SK-N-SH (cell line): ENCODE results near the gene BCL11B. TPM values are rescaled to one million over a fixed set of nuclear protein-coding genes. Genes with fewer than 3 reads are reported as not detected.
A peak's percentile ranks its signal among the peaks of the same experiment; 100 is the strongest.

Experiments
- CTCF ChIA-PET: fragments of 300-600, 350-600 bp; formaldehyde crosslinking; extraction: SDS; loops from one replicate; lab custom pipeline; 2021; lab: Yijun Ruan, JAX
- POLR2A ChIA-PET: fragments of 350-600 bp; sonication (Branson Sonifier 250); formaldehyde crosslinking; extraction: SDS; loops from one replicate; lab custom pipeline; 2020; ENCODE audit warnings: antibody characterized with exemption, inconsistent platforms; lab: Yijun Ruan, JAX
- DNase-seq: peaks from one replicate; pipeline ENCODE4 v3.0.0; 2012
- H2AFZ ChIP-seq: fragments of 200-600 bp; sonication (generic); 2 replicates; pipeline ENCODE4 v1.8.1; 2016; ENCODE audit warnings: antibody characterized with exemption, mild to moderate bottlenecking, low read depth
- H3F3A ChIP-seq: fragments of 200-600 bp; sonication (generic); replicated peaks from 2 replicates; pipeline ENCODE3; 2016; ENCODE audit warnings: antibody characterized with exemption, mild to moderate bottlenecking; ENCODE audit not compliant: insufficient read depth
- H3K27ac ChIP-seq, 2 experiments: fragments of 200-500 bp in 1 of 2; fragments of 200-600 bp in 1 of 2; sonication (Bioruptor generic) in 1 of 2; sonication (generic), shearing (Covaris generic) in 1 of 2; 2 replicates each; pipeline versions ENCODE4 v1.5.1 to v1.6.1; 2014 to 2016; ENCODE audit warnings: low read depth in 2 of 2, inconsistent platforms in 1 of 2, low read length in 1 of 2, mild to moderate bottlenecking in 1 of 2, mixed read lengths in 1 of 2
- H3K27me3 ChIP-seq: fragments of 200-600 bp; sonication (generic), shearing (Covaris generic); 2 replicates; pipeline ENCODE4 v1.6.1; 2016; ENCODE audit warnings: mixed run types; ENCODE audit not compliant: insufficient read depth
- H3K36me3 ChIP-seq, 2 experiments: fragments of 200-500 bp in 1 of 2; fragments of 200-600 bp in 1 of 2; sonication (Bioruptor generic) in 1 of 2; sonication (generic) in 1 of 2; replicated peaks in 1 of 2; 2 replicates each; pipeline versions ENCODE3 to v1.5.1; 2014 to 2016; ENCODE audit warnings: low read length in 1 of 2, mild to moderate bottlenecking in 1 of 2; ENCODE audit not compliant: insufficient read depth in 2 of 2, control insufficient read depth in 1 of 2
- H3K4me1 ChIP-seq, 2 experiments: fragments of 200-500 bp in 1 of 2; fragments of 200-600 bp in 1 of 2; sonication (Bioruptor generic) in 1 of 2; sonication (generic), shearing (Covaris generic) in 1 of 2; 2 replicates each; pipeline versions ENCODE4 v1.5.1 to v1.6.1; 2014 to 2016; ENCODE audit warnings: low read depth in 1 of 2, low read length in 1 of 2, mixed run types in 1 of 2; ENCODE audit not compliant: insufficient read depth in 2 of 2, control insufficient read depth in 1 of 2
- H3K4me2 ChIP-seq: fragments of 200-600 bp; sonication (generic), shearing (Covaris generic); 2 replicates; pipeline ENCODE4 v1.6.1; 2017; ENCODE audit warnings: mixed run types
- H3K4me3 ChIP-seq, 2 experiments: fragments of 200-500 bp in 1 of 2; fragments of 200-600 bp in 1 of 2; sonication (Bioruptor generic) in 1 of 2; sonication (generic), shearing (Covaris generic) in 1 of 2; 2 replicates each; pipeline versions ENCODE4 v1.5.1 to v1.8.1; 2014 to 2016; ENCODE audit warnings: low read depth in 2 of 2, inconsistent platforms in 1 of 2, low read length in 1 of 2, mild to moderate bottlenecking in 1 of 2, mixed read lengths in 1 of 2, moderate library complexity in 1 of 2
- H3K79me2 ChIP-seq: fragments of 200-600 bp; sonication (generic); 2 replicates; pipeline ENCODE4 v1.8.1; 2017; ENCODE audit warnings: mild to moderate bottlenecking; ENCODE audit not compliant: insufficient read depth
- H3K9ac ChIP-seq: fragments of 200-600 bp; sonication (generic); 2 replicates; pipeline ENCODE4 v1.6.1; 2017; ENCODE audit warnings: mixed run types
- H3K9me2 ChIP-seq: fragments of 200-600 bp; sonication (generic); 2 replicates; pipeline ENCODE4 v1.6.1; 2017; ENCODE audit warnings: mixed run types
- H3K9me3 ChIP-seq: fragments of 200-600 bp; sonication (generic); 2 replicates; pipeline ENCODE4 v1.6.1; 2017; ENCODE audit warnings: mixed run types, mild to moderate bottlenecking, moderate library complexity
- H4K20me1 ChIP-seq: fragments of 200-600 bp; sonication (generic); 2 replicates; pipeline ENCODE4 v1.6.1; 2017; ENCODE audit warnings: mild to moderate bottlenecking, mixed run types; ENCODE audit not compliant: insufficient read depth
- CHD2 ChIP-seq: fragments of 150-350 bp; IDR thresholded peaks from 2 replicates; pipeline ENCODE4 v1.6.1; 2018; ENCODE audit warnings: low read length; ENCODE audit not compliant: partially characterized antibody
- ELF1 ChIP-seq: IDR thresholded peaks from 2 replicates; pipeline ENCODE4 v1.4.0; 2012
- EP300 ChIP-seq, 2 experiments: IDR thresholded peaks; 2 replicates each; pipeline versions ENCODE4 v1.4.0 to v1.6.1; 2012; ENCODE audit warnings: borderline replicate concordance in 1 of 2, low read depth in 1 of 2, low read length in 1 of 2
- FOXJ3 ChIP-seq: sonication (generic); formaldehyde crosslinking; IDR thresholded peaks from 2 replicates; pipeline ENCODE4 v1.5.1; 2020; ENCODE audit warnings: mild to moderate bottlenecking, missing genetic modification reagents
- FOXM1 ChIP-seq: IDR thresholded peaks from 2 replicates; pipeline ENCODE4 v1.4.0; 2012; ENCODE audit warnings: low read depth, mild to moderate bottlenecking
- MAX ChIP-seq: IDR thresholded peaks from 2 replicates; pipeline ENCODE4 v1.4.0; 2012; ENCODE audit warnings: low read depth
- MXI1 ChIP-seq: IDR thresholded peaks from 2 replicates; pipeline ENCODE4 v1.6.1; 2012; ENCODE audit warnings: mild to moderate bottlenecking, low read depth, low read length, improper control_type of control experiment
- NFIC ChIP-seq: IDR thresholded peaks from 2 replicates; pipeline ENCODE4 v1.4.0; 2012; ENCODE audit warnings: borderline replicate concordance
- NRF1 ChIP-seq: IDR thresholded peaks from 2 replicates; pipeline ENCODE4 v1.6.1; 2012; ENCODE audit warnings: low read depth, mild to moderate bottlenecking, low read length
- RAD21 ChIP-seq: IDR thresholded peaks from 2 replicates; pipeline ENCODE4 v1.6.1; 2012; ENCODE audit warnings: mild to moderate bottlenecking, low read length
- RCOR1 ChIP-seq: fragments of 150-350 bp; IDR thresholded peaks from 2 replicates; pipeline ENCODE4 v1.6.1; 2017; ENCODE audit warnings: antibody characterized with exemption, low read length
- RXRA ChIP-seq: IDR thresholded peaks from 2 replicates; pipeline ENCODE4 v1.4.0; 2012; ENCODE audit warnings: low read depth, mild to moderate bottlenecking, borderline replicate concordance
- SIN3A ChIP-seq: IDR thresholded peaks from 2 replicates; pipeline ENCODE4 v1.6.1; 2012; ENCODE audit warnings: low read depth, mild to moderate bottlenecking, low read length, moderate library complexity, borderline replicate concordance
- SMC3 ChIP-seq: IDR thresholded peaks from 2 replicates; pipeline ENCODE4 v1.6.1; 2012; ENCODE audit warnings: low read depth, low read length, improper control_type of control experiment
- TAF1 ChIP-seq: IDR thresholded peaks from 2 replicates; pipeline ENCODE4 v1.6.1; 2012; ENCODE audit warnings: low read depth, mild to moderate bottlenecking, low read length, moderate library complexity, borderline replicate concordance
- YY1 ChIP-seq: IDR thresholded peaks from 2 replicates; pipeline ENCODE4 v1.4.0; 2012; ENCODE audit warnings: low read depth, mild to moderate bottlenecking
- WGBS: methylation state at CpG from one replicate; pipeline ENCODE4 v1.1.6; 2017; ENCODE audit warnings: low lambda C conversion rate; 5-methylcytosine and 5-hydroxymethylcytosine counted together
- polyA plus RNA-seq, 3 experiments: library from polyadenylated mRNA; depleted of rRNA; stranded (reverse); fragments of >200 nt; gene quantifications; 2 replicates each; pipeline ENCODE4 v1.2.3, GENCODE V29; 2012
- TF ChIP-seq, protein P1 (sequence below): fragments of 150-350 bp; IDR thresholded peaks from 2 replicates; pipeline ENCODE4 v1.6.1; 2017; ENCODE audit warnings: antibody characterized with exemption, low read length, low read depth, borderline replicate concordance

Gene BCL11B
- polyA plus RNA-seq, 1 of the 3 experiments (the other 2 are of a cell fraction) = not detected

GRCh38 chr14:99216191-99216590 is 55.8 kb downstream of the BCL11B start:
- H3K4me3 ChIP-seq = no peak overlapping the region
- 21% methylated on average over 6 of the region's 10 CpGs for whole genome bisulfite sequencing
- TF ChIP-seq, protein P1, sequence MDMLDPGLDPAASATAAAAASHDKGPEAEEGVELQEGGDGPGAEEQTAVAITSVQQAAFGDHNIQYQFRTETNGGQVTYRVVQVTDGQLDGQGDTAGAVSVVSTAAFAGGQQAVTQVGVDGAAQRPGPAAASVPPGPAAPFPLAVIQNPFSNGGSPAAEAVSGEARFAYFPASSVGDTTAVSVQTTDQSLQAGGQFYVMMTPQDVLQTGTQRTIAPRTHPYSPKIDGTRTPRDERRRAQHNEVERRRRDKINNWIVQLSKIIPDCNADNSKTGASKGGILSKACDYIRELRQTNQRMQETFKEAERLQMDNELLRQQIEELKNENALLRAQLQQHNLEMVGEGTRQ = no peak
- TF ChIP-seq FOXM1 (no peak), CHD2 (no peak), MAX (no peak), SMC3 (no peak), ELF1 (no peak)
- H3K27me3 ChIP-seq = peaks cover 40% of the 10 kb centered on the region
- H3K4me1 ChIP-seq = no peaks in the 10 kb centered on the region
- no peak overlapping the region for H3K4me2 ChIP-seq
- no peak overlapping the region for H3K9ac ChIP-seq
- CTCF ChIA-PET = interaction anchor here (1.8 kb wide), 1 partner anchor 8 kb away, joined by 4 read pairs; no protein-coding TSS in a partner anchor
- H3K9me2 ChIP-seq = no peaks in the 10 kb centered on the region
- H3K79me2 ChIP-seq = no peaks in the 10 kb centered on the region
- POLR2A ChIA-PET = no interaction called here
- H3K36me3 ChIP-seq = no peaks in the 10 kb centered on the region
- H3F3A ChIP-seq = no peaks in the 10 kb centered on the region
- no peak overlapping the region for H2AFZ ChIP-seq
- no peaks in the 10 kb centered on the region for H4K20me1 ChIP-seq
- H3K27ac ChIP-seq = no peak overlapping the region
- no peaks in the 10 kb centered on the region for H3K9me3 ChIP-seq
- no peak for DNase-seq

DNA sequence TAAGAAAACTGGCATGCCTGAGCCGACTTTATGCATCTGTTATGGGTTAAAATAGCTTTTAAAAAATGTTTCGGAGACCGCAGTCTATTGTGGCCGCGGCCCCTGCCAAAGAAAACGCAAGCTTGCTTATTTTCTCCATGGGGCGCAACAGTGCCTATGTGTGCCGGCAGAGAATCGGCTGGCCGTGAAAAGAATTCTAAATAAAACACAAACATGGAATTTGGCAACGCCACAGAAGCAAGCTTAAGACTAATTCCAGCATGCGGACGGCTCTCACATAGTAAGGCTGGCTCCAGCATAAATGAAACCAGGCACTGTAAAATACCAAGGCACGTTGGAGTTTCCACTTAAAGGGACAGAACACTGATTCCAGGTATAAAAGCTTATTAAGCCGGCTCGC is 56.7 kb downstream of the BCL11B start:
- no peaks in the 10 kb centered on the region for H3K4me1 ChIP-seq
- H3K79me2 ChIP-seq = no peaks in the 10 kb centered on the region
- CTCF ChIA-PET = interaction anchor here (1.8 kb wide), 1 partner anchor 9 kb away, joined by 4 read pairs; no protein-coding TSS in a partner anchor
- POLR2A ChIA-PET = no interaction called here
- no peaks in the 10 kb centered on the region for H3F3A ChIP-seq
- H3K9ac ChIP-seq = no peak overlapping the region
- no peaks in the 10 kb centered on the region for H4K20me1 ChIP-seq
- H3K9me2 ChIP-seq = no peaks in the 10 kb centered on the region
- no peak overlapping the region; the same call in 1 of the 2 replicates for H2AFZ ChIP-seq
- no peaks in the 10 kb centered on the region for H3K9me3 ChIP-seq
- no peaks in the 10 kb centered on the region for H3K36me3 ChIP-seq
- no peak for DNase-seq
- peak overlapping the region; percentile 63; the same call in 1 of the 2 replicates for H3K4me2 ChIP-seq
- TF ChIP-seq ELF1 (no peak), SIN3A (no peak), RXRA (no peak), RCOR1 (no peak), NRF1 (no peak), NFIC (no peak), EP300 (IDR thresholded peaks at IDR 0.05; ENCODE audit: borderline replicate concordance in 1 of 2, low read depth in 1 of 2, low read length in 1 of 2) (no peak), TAF1 (no peak), RAD21 (no peak), MXI1 (no peak), YY1 (no peak), FOXJ3 (CRISPR knock-in tag) (no peak)
- H3K27me3 ChIP-seq = peaks cover 44% of the 10 kb centered on the region
- 10% methylated on average over 16 of the region's 16 CpGs for WGBS
- H3K27ac ChIP-seq = no peak overlapping the region
- H3K4me3 ChIP-seq = peak overlapping the region in 1 of 2 experiments; percentile 7; a peak in 2 of 4 replicates
